GM12874 (cell line): ENCODE measurements around the gene FCAMR.
A peak's percentile ranks its signal among the peaks of the same experiment; 100 is the strongest.

Experiments used
- TF ChIP-seq, protein P1 (sequence below): IDR thresholded peaks from 2 replicates; pipeline ENCODE4 v1.5.1; 2011; ENCODE audit warnings: low read depth, mild to moderate bottlenecking, control low read depth, low read length, moderate library complexity; ENCODE audit not compliant: insufficient read depth

Gene FCAMR

DNA sequence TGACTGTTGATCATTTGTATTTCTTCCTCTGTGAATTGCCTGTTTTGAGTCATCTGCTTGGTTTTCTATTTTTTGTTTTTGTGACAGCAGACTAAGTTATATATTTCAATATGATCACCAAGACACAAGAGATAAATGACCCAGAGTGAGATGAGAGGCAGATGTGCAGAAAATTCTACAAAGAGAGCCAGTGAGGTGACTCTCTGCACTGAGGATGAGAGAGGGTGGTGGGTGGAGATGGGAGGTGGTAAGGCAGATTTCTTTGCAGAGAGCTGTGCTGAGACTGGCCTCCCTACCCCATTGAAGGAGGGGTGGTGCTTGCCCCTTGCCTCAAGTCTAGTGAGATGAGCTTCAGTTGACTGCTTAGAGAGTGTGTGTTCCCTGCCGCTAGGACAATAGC is 17.6 kb upstream of the FCAMR start:
- TF ChIP-seq, protein P1, sequence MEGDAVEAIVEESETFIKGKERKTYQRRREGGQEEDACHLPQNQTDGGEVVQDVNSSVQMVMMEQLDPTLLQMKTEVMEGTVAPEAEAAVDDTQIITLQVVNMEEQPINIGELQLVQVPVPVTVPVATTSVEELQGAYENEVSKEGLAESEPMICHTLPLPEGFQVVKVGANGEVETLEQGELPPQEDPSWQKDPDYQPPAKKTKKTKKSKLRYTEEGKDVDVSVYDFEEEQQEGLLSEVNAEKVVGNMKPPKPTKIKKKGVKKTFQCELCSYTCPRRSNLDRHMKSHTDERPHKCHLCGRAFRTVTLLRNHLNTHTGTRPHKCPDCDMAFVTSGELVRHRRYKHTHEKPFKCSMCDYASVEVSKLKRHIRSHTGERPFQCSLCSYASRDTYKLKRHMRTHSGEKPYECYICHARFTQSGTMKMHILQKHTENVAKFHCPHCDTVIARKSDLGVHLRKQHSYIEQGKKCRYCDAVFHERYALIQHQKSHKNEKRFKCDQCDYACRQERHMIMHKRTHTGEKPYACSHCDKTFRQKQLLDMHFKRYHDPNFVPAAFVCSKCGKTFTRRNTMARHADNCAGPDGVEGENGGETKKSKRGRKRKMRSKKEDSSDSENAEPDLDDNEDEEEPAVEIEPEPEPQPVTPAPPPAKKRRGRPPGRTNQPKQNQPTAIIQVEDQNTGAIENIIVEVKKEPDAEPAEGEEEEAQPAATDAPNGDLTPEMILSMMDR, result no peak

DNA sequence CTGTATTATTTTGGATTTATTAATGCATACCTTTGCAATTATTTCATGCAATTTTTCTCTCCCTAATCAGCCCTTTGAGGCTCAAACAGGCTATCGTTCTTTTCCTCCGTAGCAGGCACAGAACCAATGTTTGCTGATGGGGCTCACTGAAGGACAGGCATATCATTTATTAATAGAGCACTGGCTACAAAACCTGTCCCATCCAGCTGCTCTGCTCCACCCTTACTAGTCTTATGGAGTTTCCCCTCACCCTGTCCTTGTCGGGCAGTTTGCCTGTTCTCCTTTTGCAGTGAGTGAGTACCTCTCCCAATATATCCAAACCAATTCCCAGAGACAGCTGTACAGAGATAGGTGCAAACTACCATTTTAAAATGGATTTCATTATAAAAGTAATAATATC is 16.6 kb upstream of the FCAMR start:
- TF ChIP-seq, protein P1, result no peak

DNA sequence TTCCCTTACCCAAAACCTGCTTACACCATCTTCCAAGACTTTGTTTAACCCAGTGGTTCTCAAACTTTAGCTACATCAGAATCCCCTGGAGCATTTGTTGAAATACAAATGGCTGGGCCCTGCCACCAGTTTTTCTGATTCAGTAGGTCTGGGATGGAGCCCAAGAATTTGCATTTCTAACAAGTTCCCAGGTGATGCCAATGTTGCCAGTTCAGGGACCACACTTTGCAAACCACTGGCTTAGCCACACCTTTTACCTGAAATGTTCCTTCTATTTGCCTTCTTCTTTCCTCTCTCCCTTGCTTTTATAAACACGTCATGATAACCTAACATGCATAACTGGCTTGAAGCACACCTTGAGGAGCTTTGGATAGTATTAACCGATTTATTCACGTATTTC is 16.1 kb upstream of the FCAMR start:
- TF ChIP-seq, protein P1, result no peak

DNA sequence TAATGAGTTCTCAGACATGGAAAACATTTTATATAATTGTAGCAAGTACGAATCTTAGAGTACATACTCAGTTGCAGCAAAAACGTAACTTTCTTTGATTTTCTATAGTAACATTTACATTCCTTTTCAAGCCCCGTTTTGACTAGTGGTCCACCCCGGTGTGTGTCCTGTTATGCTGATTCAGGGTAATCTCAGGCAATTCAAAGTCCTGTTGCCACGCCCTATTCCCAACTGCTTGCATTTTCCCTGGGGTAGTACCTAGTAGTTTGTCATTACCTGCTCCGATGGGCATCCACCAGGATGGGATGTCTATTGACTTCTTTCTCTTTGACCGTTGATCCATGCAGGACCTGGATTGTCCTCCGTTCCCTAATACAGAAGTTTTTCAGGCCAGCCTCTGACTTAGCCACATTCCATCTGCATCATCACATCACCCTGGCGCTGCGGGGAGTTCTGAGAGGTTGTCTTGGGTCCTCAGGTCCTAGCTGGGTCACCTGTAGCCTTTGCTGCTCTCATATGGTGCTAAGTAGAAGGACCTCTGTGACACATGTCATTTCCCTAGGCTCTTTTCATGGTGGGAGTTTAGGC is 15.0 kb upstream of the FCAMR start:
- TF ChIP-seq, protein P1, result no peak

DNA sequence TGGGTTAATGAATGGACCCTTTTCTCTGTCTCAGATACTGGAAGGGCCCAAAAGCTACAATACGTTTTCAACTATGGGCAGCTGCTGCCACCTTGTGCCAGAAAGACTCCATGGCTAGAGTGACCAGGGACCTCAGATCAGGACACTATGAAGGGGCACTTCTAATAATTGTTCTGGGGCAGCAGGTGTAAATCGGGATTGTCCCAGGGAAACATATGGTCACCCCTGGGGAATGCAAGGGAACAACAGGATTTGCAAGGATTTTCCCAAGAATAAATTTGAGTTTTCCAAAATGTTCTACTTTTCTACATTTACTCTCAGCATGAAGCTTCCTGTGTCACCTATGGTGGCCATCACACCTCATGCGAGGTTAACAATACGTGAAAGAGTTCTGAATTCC is 12.0 kb upstream of the FCAMR start:
- TF ChIP-seq, protein P1, result peak; percentile 75

DNA sequence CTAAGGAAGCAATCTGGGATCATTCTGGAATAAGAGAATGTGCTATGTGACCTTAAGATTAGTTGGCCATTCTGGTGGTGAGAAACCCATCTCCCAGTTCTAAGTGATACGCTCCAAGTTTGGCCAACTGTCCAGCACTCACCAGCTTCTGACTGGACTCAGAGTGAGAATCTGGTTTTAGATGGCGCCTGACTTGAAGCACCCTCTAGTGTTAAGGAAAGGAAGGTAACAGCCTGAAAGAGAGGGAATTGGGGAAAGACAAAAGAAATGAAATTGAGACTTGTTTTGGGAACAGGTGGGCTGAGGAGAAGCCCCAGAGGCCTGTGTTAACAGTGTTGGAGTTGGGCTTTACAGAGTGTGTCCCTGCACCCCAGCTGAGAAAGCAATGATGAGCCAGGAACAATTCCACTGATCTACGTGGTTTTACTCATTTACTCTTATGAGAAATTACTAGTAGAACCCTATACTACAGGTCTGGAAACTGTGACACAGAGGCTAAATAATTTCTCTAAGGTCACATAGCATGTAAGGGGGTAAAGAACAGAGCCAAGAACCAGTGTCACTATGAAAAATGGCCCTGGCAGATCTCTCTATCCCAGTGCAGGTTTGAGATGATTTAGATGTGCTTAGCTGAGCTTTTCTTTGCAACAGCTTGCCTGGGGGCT is 9.3 kb upstream of the FCAMR start:
- TF ChIP-seq, protein P1, result peak; percentile 62

DNA sequence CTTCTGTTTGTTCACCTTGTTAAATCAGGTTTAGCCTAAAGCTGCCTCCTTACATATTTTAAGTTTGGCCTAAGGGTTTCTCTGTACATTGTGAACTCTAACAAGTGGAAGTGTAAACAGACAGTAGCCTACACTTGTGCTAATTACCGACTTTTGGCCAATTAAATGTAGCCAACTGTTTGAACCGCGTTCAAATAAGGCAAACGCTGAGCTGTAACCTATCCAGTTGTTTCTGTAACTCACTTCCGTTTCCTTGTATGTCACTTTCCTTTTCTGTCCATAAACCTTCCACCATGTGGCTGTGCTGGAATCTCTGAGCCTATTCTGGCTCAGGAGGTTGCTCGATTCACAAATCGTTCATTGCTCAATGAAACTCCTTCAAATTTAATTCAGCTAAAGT is 8.0 kb upstream of the FCAMR start:
- TF ChIP-seq, protein P1, result no peak
